Endodermal cell (in vitro differentiated cells): ENCODE measurements around the gene RNF182. TPM values are rescaled to one million over a fixed set of nuclear protein-coding genes. Genes with fewer than 3 reads are reported as not detected.

Experiments
- DNase-seq: peaks from one replicate; pipeline ENCODE4 v3.0.0-alpha.2; 2017
- H3K27ac ChIP-seq: 2 replicates; pipeline ENCODE4 v1.5.1; 2013; ENCODE audit warnings: mild to moderate bottlenecking, low read depth, low read length, moderate library complexity
- H3K27me3 ChIP-seq: 2 replicates; pipeline ENCODE4 v1.6.1; 2013; ENCODE audit warnings: mild to moderate bottlenecking, low read length, moderate library complexity; ENCODE audit not compliant: insufficient read depth, control insufficient read depth, poor library complexity, severe bottlenecking
- H3K36me3 ChIP-seq: 2 replicates; pipeline ENCODE4 v1.7.0; 2013; ENCODE audit warnings: mild to moderate bottlenecking, low read length, moderate library complexity; ENCODE audit not compliant: control insufficient read depth, insufficient read depth
- H3K4me1 ChIP-seq: one replicate; pipeline ENCODE4 v1.7.0; 2013; ENCODE audit warnings: low read length; ENCODE audit not compliant: control insufficient read depth, insufficient read depth
- H3K4me3 ChIP-seq: 2 replicates; pipeline ENCODE4 v1.5.1; 2013; ENCODE audit warnings: mild to moderate bottlenecking, low read length, moderate library complexity
- H3K9ac ChIP-seq: 2 replicates; pipeline ENCODE4 v1.6.1; 2013; ENCODE audit warnings: mild to moderate bottlenecking, low read length, moderate library complexity; ENCODE audit not compliant: poor library complexity, severe bottlenecking; ENCODE audit errors: extremely low read depth
- H3K9me3 ChIP-seq: 2 replicates; pipeline ENCODE4 v1.6.1; 2013; ENCODE audit warnings: mild to moderate bottlenecking, low read length, moderate library complexity; ENCODE audit not compliant: control insufficient read depth
- H3K27ac Mint-ChIP-seq: 2 replicates; pipeline ENCODE4 v1.8.0; 2020; ENCODE audit warnings: mixed read lengths
- H3K27me3 Mint-ChIP-seq: 2 replicates; pipeline ENCODE4 v1.8.0; 2021; ENCODE audit warnings: mild to moderate bottlenecking, mixed read lengths; ENCODE audit not compliant: insufficient read depth
- H3K36me3 Mint-ChIP-seq: 2 replicates; pipeline ENCODE4 v1.8.0; 2020; ENCODE audit warnings: low read depth, mixed read lengths
- H3K4me1 Mint-ChIP-seq: 2 replicates; pipeline ENCODE4 v1.8.0; 2020; ENCODE audit warnings: mixed read lengths
- H3K4me3 Mint-ChIP-seq: 2 replicates; pipeline ENCODE4 v1.8.0; 2020; ENCODE audit warnings: mild to moderate bottlenecking, moderate library complexity, mixed read lengths
- H3K9me3 Mint-ChIP-seq: 2 replicates; pipeline ENCODE4 v1.8.0; 2020; ENCODE audit warnings: mild to moderate bottlenecking, mixed read lengths
- CTCF ChIP-seq: fragments of 200-600 bp; sonication (generic); conservative IDR thresholded peaks from 2 replicates; pipeline ENCODE4 v1.5.0; 2021; ENCODE audit warnings: antibody characterized with exemption, mild to moderate bottlenecking
- WGBS, 2 experiments: methylation state at CpG; one replicate each; pipeline versions ENCODE4 v1.1.5 to v1.1.7; 2013; ENCODE audit warnings: missing lambda C conversion rate in 2 of 2, mixed read lengths in 1 of 2; ENCODE audit not compliant: insufficient coverage in 1 of 2, insufficient read length in 1 of 2; 5-methylcytosine and 5-hydroxymethylcytosine counted together
- total RNA-seq, 2 donors: library from RNA; stranded (reverse); fragmentation: NEBNext Ultra II Directional in 1 of 2; extraction: Animal tissue kit (Norgen Biotek cat#: 25700) in 1 of 2; gene quantifications; 2 replicates in 1 of 2; 3 replicates in 1 of 2; pipeline ENCODE4 v1.2.1, GENCODE V29; 2021

Gene RNF182
- total RNA-seq, 2 donors from 2014 or later: 4.1 to 5.2 TPM

GRCh38 chr6:14028631-14029030 is 103.9 kb downstream of the RNF182 start:
- H3K9ac ChIP-seq: no peak overlapping the region
- Mint-ChIP-seq H3K4me3 (no peak overlapping the region), H3K4me1 (peaks cover 17% of the 10 kb centered on the region), H3K27me3 (peaks cover 12% of the 10 kb centered on the region), H3K9me3 (peaks cover 7% of the 10 kb centered on the region), H3K27ac (no peak overlapping the region), H3K36me3 (no peaks in the 10 kb centered on the region)
- peaks cover 6% of the 10 kb centered on the region for H3K9me3 ChIP-seq
- no peaks in the 10 kb centered on the region for H3K27me3 ChIP-seq
- no peak overlapping the region for H3K4me3 ChIP-seq
- no peak overlapping the region for H3K27ac ChIP-seq
- H3K36me3 ChIP-seq: no peaks in the 10 kb centered on the region
- TF ChIP-seq CTCF: no peak
- H3K4me1 ChIP-seq: peaks cover 11% of the 10 kb centered on the region
- WGBS, 2 experiments: 90 to 93% methylated on average over 6 to 8 of the region's 8 CpGs
- DNase-seq: no peak

GRCh38 chr6:14029605-14030004 is 104.9 kb downstream of the RNF182 start:
- Mint-ChIP-seq H3K36me3 (no peaks in the 10 kb centered on the region), H3K4me1 (peaks cover 7% of the 10 kb centered on the region), H3K27ac (no peak overlapping the region), H3K27me3 (peaks cover 20% of the 10 kb centered on the region), H3K4me3 (no peak overlapping the region), H3K9me3 (peaks cover 7% of the 10 kb centered on the region)
- Histone ChIP-seq H3K9me3 (peaks cover 6% of the 10 kb centered on the region), H3K4me3 (no peak overlapping the region), H3K27me3 (no peaks in the 10 kb centered on the region), H3K4me1 (peaks cover 5% of the 10 kb centered on the region), H3K9ac (no peak overlapping the region), H3K27ac (no peak overlapping the region), H3K36me3 (no peaks in the 10 kb centered on the region)
- 92 to 100% methylated on average over 4 to 6 of the region's 6 CpGs for WGBS, 2 experiments
- TF ChIP-seq CTCF: no peak
- DNase-seq: no peak

Other genes with a start within 250 kb of the RNF182 start
- 10 to 100 TPM; 43.7 to 45.4 TPM for gene RANBP9, start 213.1 kb upstream of the RNF182 start, total RNA-seq
- gene MCUR1, start 110.4 kb upstream of the RNF182 start, total RNA-seq: 10 to 100 TPM; 33.8 to 38.6 TPM
- gene CD83, start 192.8 kb downstream of the RNF182 start, total RNA-seq: 1 to 10 TPM; 2.8 to 7.0 TPM